ENCODE measurements around the gene SKA2.
"Not testable (repeated sequence)": the region's sequence is repeated elsewhere in the genome, so short reads cannot be mapped to it uniquely, and the experiment has no call there.

The SKA2 gene

GRCh38 chr17:59151006-59151405, 4.0 kb downstream of the SKA2 start:
- no peak for DNase-seq

GRCh38 chr17:59149841-59150511, 5.0 kb downstream of the SKA2 start:
- no peak for DNase-seq

GRCh38 chr17:59149051-59149450, 5.9 kb downstream of the SKA2 start:
- DNase-seq = no peak

GRCh38 chr17:59145571-59146096, 9.4 kb downstream of the SKA2 start:
- no peak for DNase-seq

GRCh38 chr17:59141860-59142259, 13.1 kb downstream of the SKA2 start:
- DNase-seq = no peak

GRCh38 chr17:59139939-59140338, 15.0 kb downstream of the SKA2 start:
- no peak for DNase-seq

GRCh38 chr17:59138339-59138738, 16.6 kb downstream of the SKA2 start:
- DNase-seq = not testable (repeated sequence)

GRCh38 chr17:59131131-59131530, 23.9 kb downstream of the SKA2 start:
- DNase-seq = no peak

- DNase-seq = no peak
Observed at GRCh38 chr17:59129814-59130213, 25.2 kb downstream of the SKA2 start.

- DNase-seq = no peak
Observed at GRCh38 chr17:59126809-59127417, 28.1 kb downstream of the SKA2 start.

- DNase-seq = no peak
Observed at GRCh38 chr17:59124665-59125064, 30.3 kb downstream of the SKA2 start.

GRCh38 chr17:59121901-59122480, 33.0 kb downstream of the SKA2 start:
- no peak for DNase-seq

GRCh38 chr17:59115474-59115873, 39.5 kb downstream of the SKA2 start:
- DNase-seq = no peak

- no peak for DNase-seq
Observed at GRCh38 chr17:59111539-59111938, 43.4 kb downstream of the SKA2 start.

GRCh38 chr17:59110973-59111372, 44.0 kb downstream of the SKA2 start:
- no peak for DNase-seq

- no peak for DNase-seq
Observed at GRCh38 chr17:59108400-59109102, 46.4 kb downstream of the SKA2 start.

GRCh38 chr17:59107306-59107670, 47.7 kb downstream of the SKA2 start:
- no peak for DNase-seq

GRCh38 chr17:59106463-59107305, 48.3 kb downstream of the SKA2 start, which contains the start of gene TRIM37:
TRIM37 (minus strand) TSS chr17:59106880; CDS start chr17:59106461, 419 bp downstream.
- DNase-seq = peak; percentile 99

- DNase-seq = peak; percentile 15
Observed at GRCh38 chr17:59105852-59106462, 49.0 kb downstream of the SKA2 start.

- DNase-seq = no peak
Observed at GRCh38 chr17:59101178-59101577, 53.8 kb downstream of the SKA2 start.

GRCh38 chr17:59097876-59098275, 57.1 kb downstream of the SKA2 start:
- DNase-seq = no peak

Measured in inflammatory macrophage treated with lipopolysaccharide for 4 hours (primary cell).